MM.1S (cell line): ENCODE data around the gene FREM1.

Experiments used
- EZH2 ChIP-seq: fragments of 300-600 bp; sonication (generic); optimal IDR thresholded peaks from 2 replicates; pipeline ENCODE3; 2017; ENCODE audit warnings: low read depth, mild to moderate bottlenecking, antibody characterized with exemption, low read length, mixed read lengths
- EZH2phosphoT487 ChIP-seq: fragments of 300-600 bp; sonication (generic); IDR thresholded peaks from 2 replicates; pipeline ENCODE4 v1.6.1; 2018; ENCODE audit warnings: antibody characterized with exemption, low read length
- TF ChIP-seq, protein P1 (sequence below): fragments of 300-600 bp; sonication (generic); IDR thresholded peaks from 2 replicates; pipeline ENCODE4 v1.5.1; 2016; ENCODE audit warnings: antibody characterized with exemption, low read length, mixed read lengths

- TF ChIP-seq, protein P1, sequence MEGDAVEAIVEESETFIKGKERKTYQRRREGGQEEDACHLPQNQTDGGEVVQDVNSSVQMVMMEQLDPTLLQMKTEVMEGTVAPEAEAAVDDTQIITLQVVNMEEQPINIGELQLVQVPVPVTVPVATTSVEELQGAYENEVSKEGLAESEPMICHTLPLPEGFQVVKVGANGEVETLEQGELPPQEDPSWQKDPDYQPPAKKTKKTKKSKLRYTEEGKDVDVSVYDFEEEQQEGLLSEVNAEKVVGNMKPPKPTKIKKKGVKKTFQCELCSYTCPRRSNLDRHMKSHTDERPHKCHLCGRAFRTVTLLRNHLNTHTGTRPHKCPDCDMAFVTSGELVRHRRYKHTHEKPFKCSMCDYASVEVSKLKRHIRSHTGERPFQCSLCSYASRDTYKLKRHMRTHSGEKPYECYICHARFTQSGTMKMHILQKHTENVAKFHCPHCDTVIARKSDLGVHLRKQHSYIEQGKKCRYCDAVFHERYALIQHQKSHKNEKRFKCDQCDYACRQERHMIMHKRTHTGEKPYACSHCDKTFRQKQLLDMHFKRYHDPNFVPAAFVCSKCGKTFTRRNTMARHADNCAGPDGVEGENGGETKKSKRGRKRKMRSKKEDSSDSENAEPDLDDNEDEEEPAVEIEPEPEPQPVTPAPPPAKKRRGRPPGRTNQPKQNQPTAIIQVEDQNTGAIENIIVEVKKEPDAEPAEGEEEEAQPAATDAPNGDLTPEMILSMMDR: no peak
- TF ChIP-seq EZH2phosphoT487 (no peak), EZH2 (no peak)
These were observed 28.1 kb downstream of the FREM1 start for GRCh38 chr9:14882090-14882489.
